GM18858 (cell line): ENCODE data around the gene KDM2A.

ENCODE experiments used
- ATAC-seq: cut with Tn5 transposase; IDR thresholded peaks from one replicate; pipeline ENCODE4 v1.9.1; 2021; ENCODE audit not compliant: unreplicated experiment

The KDM2A gene

GRCh38 chr11:67300256-67300755 lies 181.2 kb downstream of the KDM2A start:
- no peak for ATAC-seq

GRCh38 chr11:67300756-67301312 lies 181.8 kb downstream of the KDM2A start:
- ATAC-seq: no peak

GRCh38 chr11:67301313-67301921 lies 182.4 kb downstream of the KDM2A start:
- ATAC-seq: no peak

GRCh38 chr11:67301951-67302516 lies 183.0 kb downstream of the KDM2A start:
- no peak for ATAC-seq

- ATAC-seq: no peak
Observed at GRCh38 chr11:67302571-67303131, 183.6 kb downstream of the KDM2A start.

GRCh38 chr11:67303132-67303834 lies 184.2 kb downstream of the KDM2A start, which contains the start of gene SSH3:
TSS of gene SSH3 (plus strand) at chr11:67303530. CDS start at chr11:67303626, 96 bp downstream.
- no peak for ATAC-seq

- no peak for ATAC-seq
Observed at GRCh38 chr11:67303835-67304411, 184.9 kb downstream of the KDM2A start.

- no peak for ATAC-seq
Observed at GRCh38 chr11:67304511-67305113, 185.5 kb downstream of the KDM2A start.

GRCh38 chr11:67306769-67307544 lies 187.9 kb downstream of the KDM2A start:
- ATAC-seq: no peak

- ATAC-seq: no peak
Observed at GRCh38 chr11:67307545-67308001, 188.5 kb downstream of the KDM2A start.
